GM19455 (cell line): Measurements from ENCODE around the gene NATD1.
"Not testable (repeated sequence)": the region's sequence is repeated elsewhere in the genome, so short reads cannot be mapped to it uniquely, and the experiment has no call there.

ENCODE experiments used
- ATAC-seq: cut with Tn5 transposase; IDR thresholded peaks from one replicate; pipeline ENCODE4 v1.9.1; 2021; ENCODE audit not compliant: unreplicated experiment

NATD1 gene

DNA sequence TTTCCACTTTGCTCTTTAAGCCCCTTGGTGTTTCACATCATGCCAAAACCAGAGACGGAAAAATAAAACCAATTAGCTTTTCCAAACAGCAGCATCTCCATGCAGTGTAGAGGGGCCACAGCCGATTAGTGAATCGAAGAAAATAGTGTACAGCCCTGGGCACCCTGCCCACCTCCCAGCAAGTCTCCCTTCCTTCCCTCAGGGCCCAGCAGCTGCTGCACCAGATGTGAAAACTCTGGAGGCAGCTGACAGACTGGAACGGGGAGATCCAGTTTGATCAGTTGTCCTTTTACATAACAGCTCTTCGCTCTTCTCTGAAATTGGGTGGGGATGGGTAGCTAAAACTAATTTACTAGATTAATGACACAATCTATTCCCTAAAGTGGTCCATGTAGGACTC, 58.5 kb downstream of the NATD1 start:
- no peak for ATAC-seq

DNA sequence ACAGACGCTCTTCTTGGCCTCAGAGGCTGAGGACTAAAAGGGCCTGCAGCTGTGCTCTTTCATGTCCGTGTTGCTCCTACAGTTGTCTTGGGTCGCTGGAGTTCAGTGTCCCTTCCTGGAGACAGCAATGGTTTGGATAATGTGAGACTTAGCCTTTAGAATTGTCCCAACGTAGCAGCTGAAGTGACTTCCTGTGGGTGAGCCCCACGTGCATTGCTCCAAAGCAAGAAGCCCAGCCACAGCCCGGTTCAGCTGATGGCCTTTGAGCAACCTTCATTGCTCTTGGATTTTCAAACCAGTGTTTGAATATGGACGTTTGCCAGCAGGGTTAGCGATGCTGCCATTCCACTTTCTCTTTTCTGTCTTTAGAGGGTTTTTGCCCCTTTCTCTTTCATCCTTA, 59.0 kb downstream of the NATD1 start:
- no peak for ATAC-seq

DNA sequence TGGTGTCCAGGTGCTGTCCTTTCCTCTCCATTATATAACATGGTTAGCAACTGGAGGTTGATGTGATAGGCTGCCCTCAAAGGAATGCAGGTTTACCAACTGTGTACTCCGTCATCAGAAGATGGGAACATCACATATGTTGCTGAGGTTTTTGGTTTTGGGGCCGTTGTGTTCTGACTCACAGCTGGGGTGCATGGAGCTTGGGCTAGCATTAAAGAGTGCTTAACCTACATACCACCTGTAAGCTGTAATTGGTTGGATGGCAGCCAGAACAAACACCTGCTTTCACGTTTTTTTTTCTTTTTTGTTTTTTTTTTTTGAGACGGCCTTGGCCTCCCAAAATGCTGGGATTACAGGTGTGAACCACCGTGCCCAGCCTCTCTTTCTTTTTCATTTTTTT, 60.2 kb downstream of the NATD1 start:
- no peak for ATAC-seq

DNA sequence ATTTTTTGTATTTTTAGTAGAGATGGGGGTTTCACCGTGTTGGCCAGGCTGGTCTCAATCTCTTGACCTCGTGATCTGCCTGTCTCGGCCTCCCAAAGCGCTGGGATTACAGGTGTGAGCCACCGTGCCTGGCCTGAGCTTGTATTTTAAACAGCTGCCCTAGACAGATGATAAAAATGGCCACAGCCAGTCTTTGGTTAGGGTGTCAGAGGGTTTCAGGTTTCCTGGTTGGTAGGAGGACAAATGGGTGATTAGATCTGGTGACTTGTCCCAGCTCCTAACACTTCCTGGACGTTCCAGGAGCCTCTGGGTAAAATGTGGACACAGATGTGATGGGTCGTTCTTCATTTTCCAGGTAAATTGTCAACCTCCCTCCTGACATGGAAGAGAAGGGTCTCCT, 60.8 kb downstream of the NATD1 start:
- not testable (repeated sequence) for ATAC-seq

DNA sequence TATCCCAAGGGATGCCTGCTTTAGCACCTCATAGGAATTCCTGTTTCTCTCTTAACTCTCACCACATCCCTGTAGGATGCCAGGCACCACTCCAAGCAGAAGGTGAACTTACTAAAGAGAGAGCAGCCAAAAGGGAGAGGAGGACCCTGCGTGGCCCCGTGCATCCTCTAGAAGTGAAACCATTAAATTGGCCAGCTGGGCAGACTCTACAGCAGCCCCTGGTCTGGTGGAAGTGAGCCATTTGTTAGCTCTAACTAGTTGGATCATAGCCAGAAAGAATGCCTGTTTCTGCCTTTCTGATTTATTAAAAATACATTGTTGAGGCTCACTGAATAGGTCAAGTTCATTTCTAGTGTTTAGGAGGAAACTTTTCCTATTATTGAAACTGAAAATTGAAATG, 61.5 kb downstream of the NATD1 start:
- no peak for ATAC-seq

DNA sequence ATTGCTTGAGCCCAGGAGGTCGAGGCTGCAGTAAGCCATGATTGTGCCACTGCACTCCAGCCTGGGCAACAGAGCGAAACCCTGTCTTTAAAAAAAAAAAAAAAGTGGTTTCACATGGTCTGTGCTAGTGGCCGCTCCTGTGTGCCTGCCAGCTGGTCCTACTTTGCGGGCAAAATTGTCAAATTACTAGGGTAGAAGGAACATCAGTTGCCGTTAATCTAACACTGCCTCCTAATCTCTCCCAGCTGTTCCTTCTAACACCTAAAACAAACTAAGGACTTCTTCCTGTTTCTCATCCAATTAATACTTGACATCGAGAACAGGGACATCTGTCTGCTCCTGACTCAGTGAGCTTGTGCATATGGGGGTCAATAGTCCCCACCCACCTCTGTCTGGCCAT, 63.1 kb downstream of the NATD1 start:
- ATAC-seq = no peak

DNA sequence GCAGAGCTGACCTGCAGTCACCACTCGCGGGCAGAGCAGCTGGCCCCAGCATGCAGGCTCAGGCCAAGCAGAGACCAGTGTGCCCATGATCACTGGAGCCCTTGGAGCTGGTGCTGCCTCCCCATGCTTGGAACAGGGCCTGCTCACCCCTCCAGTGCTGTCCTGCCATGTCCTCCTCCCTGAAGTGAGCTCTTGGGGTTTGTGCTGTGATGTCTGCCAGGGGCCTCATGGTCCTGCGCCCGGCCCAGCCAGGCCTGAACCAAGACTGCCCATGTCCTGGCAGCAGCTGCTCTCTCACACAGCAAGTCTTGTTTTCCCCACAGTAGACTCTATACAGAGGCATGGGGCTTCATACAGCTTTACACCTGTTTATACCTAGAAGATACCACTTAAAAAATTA, 63.8 kb downstream of the NATD1 start:
- ATAC-seq = no peak
